NCI-H2196 (cell line): Measurements from ENCODE around the gene ZRANB1.
"Not testable (repeated sequence)": the region's sequence is repeated elsewhere in the genome, so short reads cannot be mapped to it uniquely, and the experiment has no call there.

Source experiments
- DNase-seq: peaks from one replicate; lab custom pipeline; 2025; ENCODE audit not compliant: unreplicated experiment; lab: John Stamatoyannopoulos, UW

Gene ZRANB1

DNA sequence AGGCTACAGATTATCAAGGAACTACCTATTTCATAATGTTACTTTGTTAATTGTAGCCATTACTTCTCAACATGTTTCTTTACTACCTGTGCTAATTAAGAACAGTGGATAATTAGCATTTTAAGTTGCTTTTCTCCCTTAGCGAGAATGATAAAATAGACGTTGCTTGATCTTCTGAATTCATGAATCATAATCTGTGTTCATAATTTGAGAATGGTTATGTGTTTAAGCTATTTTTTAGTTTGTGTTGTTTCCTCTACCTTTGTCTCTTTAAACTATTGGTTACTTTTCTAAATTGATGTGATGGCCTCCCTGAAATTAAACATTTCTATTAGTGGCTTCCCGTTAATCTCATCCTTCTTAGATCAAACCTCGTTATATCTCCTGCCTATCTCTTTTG is at the start of gene ZRANB1:
Gene ZRANB1, plus strand, starts transcription at position 301 of the 400 bp plus-strand sequence. CDS start 371 bp downstream, outside the sequence.
- no peak for DNase-seq

DNA sequence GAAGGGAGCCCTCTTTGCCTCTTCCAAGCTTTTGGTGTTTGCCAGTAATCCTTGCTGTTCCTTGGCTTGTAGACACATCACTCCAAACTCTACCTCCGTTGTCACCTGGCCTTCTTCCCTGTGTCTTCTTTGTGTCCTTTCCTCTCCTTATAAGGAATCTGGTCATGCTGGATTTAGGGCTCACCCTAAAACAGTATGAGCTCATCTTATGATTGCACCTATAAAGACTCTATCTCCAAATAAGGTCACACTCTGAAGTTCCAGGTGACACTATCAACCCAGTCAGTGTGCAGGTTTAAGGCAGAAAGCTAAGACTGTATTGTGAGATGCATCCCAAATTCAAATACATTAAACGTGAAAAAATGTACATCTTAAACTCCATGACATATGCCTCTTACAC is 49.0 kb upstream of the ZRANB1 start:
- no peak for DNase-seq

DNA sequence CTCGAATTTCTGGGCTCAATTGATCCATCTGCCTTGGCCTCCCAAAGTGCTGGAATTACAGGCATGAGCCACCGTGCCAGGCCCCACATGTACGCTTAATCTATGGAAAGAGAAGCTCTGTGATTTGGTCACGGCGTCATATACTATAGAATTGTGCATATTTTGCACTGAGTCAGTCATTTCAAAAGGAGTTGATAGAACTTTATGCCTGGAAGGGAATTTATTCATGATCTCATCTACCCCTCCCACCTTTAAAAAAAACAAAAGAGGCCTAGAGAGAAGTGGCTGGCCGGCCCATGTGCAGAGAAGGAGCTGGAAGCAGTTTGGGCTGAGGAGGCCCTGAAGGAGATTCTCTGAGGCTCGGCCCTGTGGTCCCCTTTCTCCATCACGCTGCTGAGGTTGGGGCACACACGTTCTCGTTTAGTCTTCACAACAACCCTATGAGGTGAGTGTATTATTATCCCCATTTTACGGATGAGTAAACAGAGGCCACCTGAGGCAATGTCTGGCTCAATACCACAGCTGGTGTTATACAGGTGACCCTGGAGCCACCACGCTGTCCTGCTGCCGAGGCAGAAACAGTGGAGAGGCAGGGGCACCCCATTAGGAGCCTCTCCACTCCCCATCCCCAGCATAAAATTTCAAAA is 47.2 kb upstream of the ZRANB1 start:
- no peak for DNase-seq

DNA sequence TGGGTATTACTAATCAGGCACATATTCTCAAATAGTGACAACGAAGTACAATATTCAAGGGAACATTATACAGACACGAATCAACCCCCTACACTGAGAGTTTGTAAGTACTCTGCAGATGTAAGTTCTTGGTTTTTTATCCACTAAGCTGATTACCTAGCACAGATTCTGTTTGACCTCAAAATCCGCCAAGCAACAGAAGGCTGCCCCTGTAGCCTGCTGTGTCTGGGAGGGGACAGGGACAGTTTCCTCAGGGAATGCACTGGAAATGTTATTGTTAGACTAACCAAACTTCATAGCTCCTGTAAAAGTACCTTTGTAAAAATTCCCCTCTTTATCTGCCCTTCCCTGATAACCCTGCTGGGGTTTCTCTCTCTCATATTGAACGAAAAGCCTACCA is 45.2 kb upstream of the ZRANB1 start:
- no peak for DNase-seq

DNA sequence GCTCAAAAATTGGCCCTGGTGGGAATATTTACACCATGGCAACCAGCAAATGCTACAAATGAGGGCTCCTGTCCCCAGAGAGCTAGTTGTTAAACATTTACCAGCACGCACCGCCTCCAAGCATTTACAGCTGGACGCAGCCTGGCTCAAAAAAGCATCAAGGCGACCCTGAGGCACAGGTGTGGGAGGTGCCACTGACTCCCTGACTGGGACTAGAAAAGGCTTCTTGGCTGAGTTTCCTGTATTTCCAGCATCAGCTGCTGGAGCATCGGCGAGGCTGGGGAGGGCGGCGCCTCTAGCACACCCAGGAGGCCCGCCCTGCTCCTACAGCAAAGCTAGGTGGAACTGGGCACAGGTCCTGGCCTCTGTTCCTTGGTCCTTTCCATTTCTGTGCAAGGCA is 43.5 kb upstream of the ZRANB1 start:
- DNase-seq = no peak

DNA sequence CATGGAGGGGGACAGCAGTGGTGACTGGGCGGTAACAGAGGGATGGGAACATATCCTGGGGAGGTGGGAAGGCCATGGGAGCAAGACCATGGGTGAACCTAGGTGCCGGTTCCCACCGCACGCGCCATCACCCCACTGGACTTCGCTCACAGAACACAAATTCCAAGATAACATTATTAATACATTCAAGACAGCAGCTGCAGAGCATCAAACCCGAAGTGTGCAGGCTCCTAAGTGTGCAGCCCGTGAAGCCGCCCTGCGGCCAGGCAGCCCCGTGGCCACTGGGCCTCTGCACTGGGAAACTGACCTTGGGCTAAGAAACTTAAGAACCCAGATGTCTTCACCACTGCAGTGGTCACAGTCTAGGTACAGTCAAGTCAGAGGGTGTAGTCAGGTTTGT is 42.8 kb upstream of the ZRANB1 start:
- no peak for DNase-seq

DNA sequence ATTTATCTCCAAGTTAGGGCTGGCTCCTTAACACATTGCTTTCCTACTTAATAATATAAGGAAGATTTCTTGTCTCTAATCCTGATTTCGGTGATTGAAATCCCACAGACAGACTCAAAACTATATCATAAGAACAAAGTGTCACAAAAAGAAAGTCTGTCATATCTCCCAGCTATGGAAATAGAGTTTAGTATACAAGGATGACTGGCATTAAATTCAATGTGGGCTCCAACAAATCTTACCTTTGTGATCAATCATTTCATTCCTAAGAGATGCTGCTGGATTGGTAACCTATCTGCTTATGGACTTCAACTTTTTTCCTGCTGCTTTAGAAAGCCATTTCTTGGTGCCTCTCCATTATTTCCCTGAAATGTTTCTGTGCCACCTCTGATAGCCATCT is 39.5 kb upstream of the ZRANB1 start:
- DNase-seq = no peak

DNA sequence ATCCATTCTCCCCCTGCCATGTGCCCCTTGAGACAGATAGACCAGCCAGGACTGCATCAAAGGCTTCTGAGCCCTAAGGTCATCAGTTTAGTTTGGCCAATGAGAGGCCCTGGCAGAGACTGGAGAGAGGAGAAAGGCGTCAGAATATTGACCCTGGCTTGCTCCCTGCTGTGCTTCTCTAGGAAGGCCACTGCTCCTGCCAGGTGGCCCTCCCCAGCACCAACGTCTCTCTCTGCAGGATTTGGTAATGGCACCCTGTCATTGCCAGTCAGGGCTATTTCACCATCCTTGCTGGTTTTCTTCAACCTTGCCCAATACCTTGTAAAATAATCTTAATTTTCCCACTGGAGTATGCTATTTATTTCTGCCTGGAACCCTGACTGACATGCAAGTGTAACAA is 38.8 kb upstream of the ZRANB1 start:
- peak; percentile 6 for DNase-seq

DNA sequence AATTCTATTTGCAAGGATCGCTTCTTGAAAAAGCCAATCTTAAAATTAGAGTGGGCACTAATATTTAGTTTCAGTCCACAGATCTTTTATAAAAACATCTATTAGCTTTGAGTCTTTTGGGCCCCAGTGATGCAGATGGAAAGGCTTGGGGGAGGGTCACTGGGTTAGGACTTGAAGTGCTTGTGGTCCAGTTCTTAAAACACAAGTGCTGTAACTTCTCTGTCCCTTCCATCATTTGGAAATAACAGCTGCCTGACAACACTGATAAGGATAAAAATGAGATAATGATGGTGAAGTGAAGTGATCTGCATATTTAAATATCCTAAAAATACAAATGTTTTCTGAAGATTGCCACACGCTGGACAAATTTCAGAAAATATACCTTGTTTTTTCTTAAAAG is 37.1 kb upstream of the ZRANB1 start:
- DNase-seq = no peak

DNA sequence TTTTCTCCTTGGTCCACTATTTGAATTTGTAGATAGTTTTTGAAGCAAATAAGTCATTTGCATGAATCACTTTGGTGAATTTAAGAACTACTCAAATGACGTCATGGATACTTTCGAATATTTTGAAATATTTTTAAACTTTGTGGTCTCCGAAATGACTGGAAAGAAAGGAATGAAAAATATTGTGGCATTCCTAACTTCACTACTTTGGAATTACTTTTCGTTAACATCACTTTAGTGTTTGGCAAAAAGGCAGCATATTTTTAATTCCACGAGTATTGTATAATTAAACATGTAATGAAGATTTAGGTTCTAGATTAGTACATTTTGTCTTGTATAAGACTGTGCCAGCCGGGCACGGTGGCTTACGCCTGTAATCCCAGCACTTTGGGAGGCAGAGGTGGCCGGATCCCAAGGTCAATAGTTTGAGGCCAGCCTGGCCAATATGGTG is 35.3 kb upstream of the ZRANB1 start:
- no peak for DNase-seq

DNA sequence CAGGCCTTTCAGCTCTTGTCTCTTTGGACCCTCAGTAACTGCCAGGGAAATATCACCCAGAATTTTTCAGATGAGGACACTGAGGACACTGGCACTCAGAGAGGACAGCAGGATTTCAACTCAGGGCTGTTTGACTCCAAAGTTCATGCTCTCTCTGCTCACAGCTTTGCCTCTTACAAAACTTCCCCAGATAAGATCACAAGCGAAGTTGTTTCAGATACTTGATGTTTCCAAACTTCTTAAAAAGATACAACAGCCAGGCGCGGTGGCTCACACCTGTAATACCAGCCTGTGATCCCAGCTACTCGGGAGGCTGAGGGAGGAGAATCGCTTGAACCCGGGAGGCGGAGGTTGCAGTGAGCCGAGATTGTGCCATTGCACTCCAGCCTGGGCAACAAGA is 32.4 kb upstream of the ZRANB1 start:
- DNase-seq = no peak

DNA sequence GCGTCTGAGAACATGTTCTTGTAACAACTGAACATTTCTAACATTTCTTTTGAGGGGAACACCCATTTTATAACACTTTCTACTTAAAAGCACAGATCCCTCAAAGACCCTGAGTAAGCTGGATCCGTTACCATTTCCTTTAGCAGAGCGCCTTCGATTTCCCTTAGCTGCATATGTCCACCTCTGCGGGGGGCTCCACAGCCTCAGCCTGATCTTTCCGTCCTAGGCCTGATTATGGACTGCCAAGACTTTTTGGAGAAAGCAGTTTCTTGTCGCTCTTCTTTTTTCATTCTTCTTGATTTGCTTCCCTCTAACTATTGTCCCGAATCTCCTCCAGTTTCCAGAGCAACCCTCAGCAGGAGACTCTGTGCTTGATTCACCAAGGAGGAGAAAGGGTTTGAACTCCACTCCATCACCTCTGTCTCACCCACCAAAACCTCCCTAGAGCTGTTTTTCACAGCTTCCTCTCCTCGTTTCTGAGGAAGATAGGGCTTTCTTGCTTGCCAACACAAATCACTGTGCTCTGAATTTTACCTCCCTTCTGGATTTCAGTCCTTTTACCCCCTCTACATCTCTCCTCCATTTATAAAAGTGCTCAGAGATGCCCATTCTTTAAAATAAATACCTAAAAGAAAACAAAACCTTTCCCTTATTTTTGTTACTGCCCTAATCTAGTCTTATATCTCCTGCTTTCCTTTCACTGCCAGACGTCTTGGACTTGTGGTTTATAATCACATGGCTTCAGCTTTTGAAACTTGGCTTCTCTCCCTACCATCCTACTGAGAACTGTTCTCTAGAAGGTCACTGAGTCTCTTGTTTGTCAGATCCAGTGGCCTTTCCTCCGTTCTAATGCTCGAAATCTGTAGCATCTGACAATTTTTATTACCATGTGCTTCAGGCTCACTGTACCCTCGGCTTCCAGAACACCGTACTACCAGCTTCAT is 30.5 kb upstream of the ZRANB1 start:
- DNase-seq = no peak

DNA sequence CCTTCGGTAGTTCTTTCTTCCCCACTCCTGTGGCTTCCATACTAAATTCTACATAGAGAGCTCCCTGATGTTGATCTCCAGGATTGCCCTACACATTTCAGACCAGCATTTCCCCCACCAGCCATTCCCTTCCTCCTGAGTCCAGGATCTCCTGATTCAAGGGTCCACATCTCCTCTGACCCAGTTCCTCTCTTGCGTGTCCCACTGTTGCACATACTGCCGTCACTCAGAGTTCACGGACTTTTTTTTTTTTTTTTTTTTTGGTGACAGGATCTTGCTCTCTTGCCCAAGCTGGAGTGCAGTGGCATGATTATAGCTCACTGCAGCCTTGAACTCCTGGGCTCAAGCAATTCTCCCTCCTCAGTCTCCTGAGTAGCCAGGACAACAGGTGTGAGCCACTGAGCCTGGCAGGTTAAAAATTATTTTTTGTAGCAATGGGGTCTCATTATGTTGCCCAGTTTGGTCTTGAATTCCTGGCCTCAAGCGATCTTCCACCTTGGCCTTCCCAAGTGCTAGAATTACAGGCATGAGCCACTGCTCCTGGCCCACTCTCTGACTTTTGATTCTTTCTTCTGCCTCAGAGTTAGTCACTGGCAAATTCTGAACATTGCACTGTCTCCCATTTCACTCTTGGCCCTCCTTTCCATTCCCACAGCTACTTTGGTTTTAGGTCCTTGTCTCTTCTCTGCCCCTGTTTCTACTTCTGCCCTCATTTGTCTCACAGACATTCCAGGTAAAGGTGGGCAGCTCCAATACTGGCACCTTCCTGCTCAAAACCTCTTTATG is 29.6 kb upstream of the ZRANB1 start:
- no peak for DNase-seq

DNA sequence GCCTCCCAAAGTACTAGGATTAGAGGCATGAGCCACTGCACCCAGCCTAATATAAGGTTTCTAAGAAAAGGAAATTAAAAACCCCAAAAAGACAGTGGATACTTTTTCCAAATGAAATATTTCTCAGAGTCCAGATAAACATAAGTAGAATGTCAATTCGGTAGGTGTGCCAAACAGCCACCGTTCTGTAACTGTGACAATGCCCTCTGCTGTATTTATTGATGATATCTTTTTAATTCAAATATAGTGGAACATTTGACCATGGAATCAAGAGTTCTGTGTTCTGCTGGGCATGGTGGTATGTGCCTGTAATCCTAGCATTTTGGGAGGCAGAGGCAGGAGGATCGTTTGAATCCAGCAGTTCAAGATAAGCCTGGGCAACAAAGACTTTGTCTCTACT is 28.8 kb upstream of the ZRANB1 start:
- DNase-seq = no peak

DNA sequence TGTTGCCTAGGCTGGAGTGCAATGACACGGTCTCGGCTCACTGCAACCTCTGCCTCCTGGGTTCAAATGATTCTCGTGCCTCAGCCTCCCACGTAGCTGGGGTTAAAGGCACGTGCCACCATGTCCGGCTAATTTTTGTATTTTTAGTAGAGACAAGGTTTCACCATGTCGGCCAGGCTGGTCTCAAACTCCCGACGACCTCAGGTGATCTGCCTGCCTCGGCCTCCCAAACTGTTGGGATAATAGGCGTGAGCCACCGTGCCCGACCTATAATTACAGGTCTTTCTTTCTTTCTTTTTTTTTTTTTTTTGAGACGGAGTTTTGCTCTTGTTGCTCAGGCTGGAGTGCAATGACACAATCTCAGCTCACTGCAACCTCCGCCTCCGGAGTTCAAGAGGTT is 27.5 kb upstream of the ZRANB1 start:
- DNase-seq = not testable (repeated sequence)

DNA sequence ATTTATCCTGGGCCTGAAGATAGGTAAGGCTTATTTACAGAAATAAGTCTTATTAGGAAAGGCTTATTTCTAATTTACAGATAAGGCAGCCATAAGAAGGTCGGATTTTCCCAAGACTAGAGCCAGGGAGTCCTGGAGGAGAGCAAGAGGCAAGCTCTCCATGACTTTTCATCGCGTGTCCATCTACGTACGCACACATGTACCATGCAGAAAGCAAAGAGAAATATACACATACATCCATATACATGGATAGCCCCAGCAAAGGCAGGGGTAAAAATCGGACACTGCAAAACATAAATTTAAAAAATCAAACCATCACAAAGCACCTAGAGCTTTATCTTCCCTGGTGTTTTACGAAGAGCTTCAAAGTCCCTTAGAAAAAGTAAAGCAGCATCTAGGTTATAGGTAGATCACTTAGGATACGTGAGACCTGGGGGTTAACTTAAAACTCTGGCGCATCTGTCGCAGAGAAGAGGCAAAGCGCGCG is 25.8 kb upstream of the ZRANB1 start:
- no peak for DNase-seq

DNA sequence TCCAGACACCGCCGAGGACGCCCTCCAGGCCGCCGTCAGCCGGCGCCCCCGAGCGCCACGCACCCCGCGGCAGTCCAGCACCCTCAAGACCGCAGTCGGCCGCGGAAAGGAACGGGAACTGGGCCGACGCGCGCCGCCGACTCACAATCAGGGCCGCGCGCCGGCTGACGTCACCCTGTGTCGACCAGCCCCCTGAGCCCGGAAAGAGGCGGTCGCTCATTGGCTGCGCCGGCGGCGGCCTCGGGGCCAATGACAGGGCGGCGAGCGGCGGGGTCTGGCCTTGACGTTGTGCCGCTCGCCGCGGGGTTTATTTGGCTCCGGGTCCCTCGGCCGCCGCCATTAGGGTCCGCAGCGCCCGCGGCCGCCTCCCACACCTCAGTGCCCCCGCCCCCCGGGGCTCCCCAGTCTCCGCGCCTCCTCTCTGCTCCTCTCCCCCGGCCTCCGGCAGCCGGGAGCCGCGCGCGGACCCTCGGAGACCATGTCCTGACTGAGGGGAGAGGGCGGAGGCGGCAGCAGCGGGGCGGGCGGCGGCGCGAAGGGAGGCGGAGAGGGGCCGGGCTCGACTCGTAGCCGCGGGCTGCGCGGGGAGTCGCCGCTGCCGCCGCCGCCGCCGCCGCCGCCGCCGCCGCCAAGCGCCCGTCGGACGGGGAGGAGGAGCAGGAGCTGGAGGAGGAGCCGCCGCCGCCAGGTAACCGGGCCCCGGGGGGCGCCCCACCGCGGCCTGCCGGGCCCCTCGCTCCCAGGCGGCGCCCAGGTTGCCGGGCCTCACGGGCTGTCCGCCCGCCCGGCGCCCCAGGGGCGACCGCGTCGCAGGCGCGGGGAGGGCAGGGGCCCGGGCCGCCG is 25.1 kb upstream of the ZRANB1 start:
- peak; percentile 87 for DNase-seq

DNA sequence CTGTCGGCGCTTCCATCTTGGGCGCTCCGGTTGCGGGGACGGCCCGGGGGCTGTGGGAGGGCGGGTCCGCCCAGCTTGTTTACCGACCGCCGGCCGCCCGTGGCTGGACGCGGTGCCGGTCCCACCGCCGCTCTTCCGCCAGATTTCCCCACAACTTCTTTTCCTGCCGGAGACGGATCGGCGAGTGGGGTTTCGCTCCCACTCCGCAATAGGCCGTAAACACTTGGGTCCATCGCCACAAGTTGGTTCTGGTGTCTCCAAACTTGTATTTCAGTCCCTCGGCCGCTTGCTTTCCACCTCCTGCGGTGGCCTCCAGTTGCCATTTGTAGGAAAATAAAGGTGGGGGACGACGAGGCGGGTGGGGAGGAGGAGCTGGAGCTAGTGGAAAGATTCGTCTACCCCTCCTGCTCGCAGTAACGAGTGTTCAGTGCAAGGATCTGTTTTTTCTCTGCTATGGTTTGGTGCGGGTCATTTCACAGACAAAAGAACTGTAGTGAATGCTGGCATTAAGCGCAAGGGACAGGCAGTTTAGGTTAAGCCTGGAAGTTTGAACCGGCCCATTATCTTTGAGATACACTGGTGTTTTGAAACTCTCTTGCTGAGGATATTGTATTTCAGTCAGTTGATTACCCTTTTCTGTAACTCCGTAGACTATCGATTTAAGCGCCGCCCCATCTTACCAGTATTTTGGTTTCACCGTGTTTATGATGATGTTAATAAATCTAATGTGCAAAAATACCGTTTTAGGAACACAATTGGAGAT is 24.3 kb upstream of the ZRANB1 start:
- no peak for DNase-seq

DNA sequence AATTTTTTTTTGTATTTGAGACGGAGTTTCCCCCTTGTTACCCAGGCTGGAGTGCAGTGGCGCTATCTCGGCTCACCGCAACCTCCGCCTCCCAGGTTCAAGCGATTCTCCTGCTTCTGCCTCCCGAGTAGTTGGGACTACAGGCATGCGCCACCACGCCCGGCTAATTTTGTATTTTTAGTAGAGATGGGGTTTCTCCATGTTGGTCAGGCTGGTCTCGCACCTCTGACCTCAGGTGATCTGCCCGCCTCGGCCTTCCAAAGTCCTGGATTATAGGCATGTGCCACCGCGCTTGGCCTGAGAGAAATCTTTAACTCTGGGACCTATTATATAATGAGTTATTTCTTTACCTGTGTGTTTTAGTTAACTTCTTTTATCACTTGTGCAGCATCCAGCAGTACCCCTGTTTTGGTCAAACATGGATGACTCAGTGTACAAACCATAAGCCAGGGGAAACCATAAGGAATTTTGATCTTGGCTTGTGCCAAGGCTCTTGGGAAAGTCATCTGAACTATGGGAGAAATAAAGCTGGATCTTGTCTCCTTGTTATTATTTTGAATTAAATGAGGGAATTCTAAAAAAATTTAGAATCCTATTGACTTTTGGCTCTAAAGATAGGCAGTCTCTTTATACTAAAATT is 23.6 kb upstream of the ZRANB1 start:
- DNase-seq = no peak
